Measurements from ENCODE around the gene CMTM5. TPM values are rescaled to one million over a fixed set of nuclear protein-coding genes. Genes with fewer than 3 reads are reported as not detected.

Gene CMTM5
- total RNA-seq, 1 experiment from 2014 or later: not detected

DNA sequence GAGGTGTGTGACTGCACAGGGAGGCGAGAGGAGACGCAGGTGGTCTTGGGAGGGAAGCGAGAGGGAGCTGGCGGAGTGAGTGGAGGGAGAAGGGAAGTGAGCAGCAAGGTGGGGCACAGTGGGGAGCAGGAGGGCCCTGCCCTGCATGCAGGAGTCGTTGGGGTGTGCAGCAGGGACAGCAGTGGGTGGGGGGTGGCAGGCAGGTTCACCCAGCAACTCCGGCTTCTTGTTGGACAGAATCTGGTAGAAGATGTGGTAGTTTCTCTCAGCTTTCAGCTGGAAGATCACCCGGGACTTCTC is 26.2 kb downstream of the CMTM5 start:
- H3K4me1 ChIP-seq (replicated peaks): no peaks in the 10 kb centered on the region
- DNase-seq (ENCODE audit: low read depth in 1 of 2, low spot score in 2 of 2): no peak
- peaks cover 21% of the 10 kb centered on the region for H3K27me3 ChIP-seq (replicated peaks)
- no peak overlapping the region for H3K27ac ChIP-seq
- H3K9me3 ChIP-seq (replicated peaks): no peaks in the 10 kb centered on the region
- no peak overlapping the region for H3K4me3 ChIP-seq
- H3K36me3 ChIP-seq: no peaks in the 10 kb centered on the region

DNA sequence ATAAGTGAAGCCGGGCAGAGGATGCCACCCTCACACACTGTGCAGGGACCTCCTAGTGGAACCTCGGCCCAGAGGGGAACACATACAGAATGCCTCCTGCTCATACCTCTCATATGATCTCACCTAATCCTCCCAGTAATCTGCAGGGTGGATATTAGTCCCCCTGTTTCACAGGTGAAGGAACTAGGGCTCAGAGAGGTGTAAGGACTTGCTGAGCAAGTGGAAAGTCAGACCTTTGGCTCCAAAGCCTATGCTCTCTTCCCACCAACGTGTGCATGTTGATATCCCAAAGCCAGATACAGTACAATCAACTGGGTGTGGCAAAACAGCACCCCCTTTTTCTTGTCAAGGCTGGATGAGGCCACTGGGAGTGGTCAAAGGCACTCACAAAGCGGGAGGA is 27.1 kb downstream of the CMTM5 start:
- Histone ChIP-seq H3K4me1 (replicated peaks) (no peaks in the 10 kb centered on the region), H3K9me3 (replicated peaks) (no peaks in the 10 kb centered on the region), H3K4me3 (no peak overlapping the region), H3K27me3 (replicated peaks) (peaks cover 21% of the 10 kb centered on the region), H3K27ac (no peak overlapping the region), H3K36me3 (no peaks in the 10 kb centered on the region)
- no peak for DNase-seq (ENCODE audit: low read depth in 1 of 2, low spot score in 2 of 2)

- Histone ChIP-seq H3K27me3 (replicated peaks) (peaks cover 21% of the 10 kb centered on the region), H3K4me3 (no peak overlapping the region), H3K4me1 (replicated peaks) (no peaks in the 10 kb centered on the region), H3K36me3 (no peaks in the 10 kb centered on the region), H3K27ac (no peak overlapping the region), H3K9me3 (replicated peaks) (no peaks in the 10 kb centered on the region)
- DNase-seq (ENCODE audit: low read depth in 1 of 2, low spot score in 2 of 2): no peak
Measured at GRCh38 chr14:23404331-23404900, 27.6 kb downstream of the CMTM5 start.

GRCh38 chr14:23405096-23405495 is 28.2 kb downstream of the CMTM5 start:
- no peaks in the 10 kb centered on the region for H3K4me1 ChIP-seq (replicated peaks)
- no peak for DNase-seq (ENCODE audit: low read depth in 1 of 2, low spot score in 2 of 2)
- no peak overlapping the region for H3K27ac ChIP-seq
- H3K9me3 ChIP-seq (replicated peaks): no peaks in the 10 kb centered on the region
- peaks cover 24% of the 10 kb centered on the region for H3K27me3 ChIP-seq (replicated peaks)
- H3K4me3 ChIP-seq: no peak overlapping the region
- H3K36me3 ChIP-seq: no peaks in the 10 kb centered on the region

DNA sequence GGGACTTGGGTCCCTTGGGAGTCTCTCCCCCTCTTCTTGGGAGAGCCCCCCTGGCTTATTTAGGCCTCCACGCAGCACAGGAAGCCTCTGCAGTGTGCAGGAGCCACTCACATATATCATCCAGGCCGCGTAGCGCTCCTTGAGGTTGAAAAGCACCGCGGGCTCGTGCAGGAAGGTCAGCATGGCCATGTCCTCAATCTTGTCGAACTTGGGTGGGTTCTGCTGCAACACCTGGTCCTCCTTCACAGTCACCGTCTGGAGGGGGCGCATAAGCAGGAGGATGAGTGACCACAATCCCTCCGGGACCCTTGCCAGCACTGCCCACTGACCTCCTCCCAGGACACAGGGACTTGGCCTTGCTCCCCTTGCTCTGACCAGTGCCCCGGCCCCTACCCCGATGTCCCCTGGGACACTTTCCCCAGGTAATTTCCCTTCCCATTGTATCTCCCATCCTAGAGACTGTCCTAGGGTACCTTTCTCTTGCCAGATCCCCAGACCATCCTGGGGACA is 28.7 kb downstream of the CMTM5 start:
- no peak overlapping the region for H3K4me3 ChIP-seq
- H3K27ac ChIP-seq: no peak overlapping the region
- peaks cover 25% of the 10 kb centered on the region for H3K27me3 ChIP-seq (replicated peaks)
- H3K36me3 ChIP-seq: no peaks in the 10 kb centered on the region
- H3K4me1 ChIP-seq (replicated peaks): no peaks in the 10 kb centered on the region
- no peak for DNase-seq (ENCODE audit: low read depth in 1 of 2, low spot score in 2 of 2)
- no peaks in the 10 kb centered on the region for H3K9me3 ChIP-seq (replicated peaks)

DNA sequence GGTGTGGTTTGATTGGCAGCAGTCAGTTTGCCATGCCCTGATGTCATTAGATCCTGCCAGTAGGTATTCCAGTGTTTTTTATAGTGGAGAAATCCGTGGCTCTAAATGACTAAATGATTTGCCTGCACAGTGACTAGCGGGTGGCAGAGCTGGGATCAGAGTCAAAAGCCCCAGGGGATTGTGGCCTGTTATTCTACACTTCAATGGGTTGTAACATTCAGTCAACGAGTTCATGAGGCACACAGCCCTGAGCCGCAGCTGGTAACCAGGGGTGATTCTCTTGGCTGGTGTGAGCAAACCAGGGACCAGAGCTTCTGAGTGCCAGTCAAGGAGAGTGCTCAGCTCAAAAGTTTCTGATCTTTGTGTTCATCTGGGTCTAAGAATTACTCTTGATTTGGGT is 29.4 kb downstream of the CMTM5 start:
- H3K27me3 ChIP-seq (replicated peaks): peaks cover 25% of the 10 kb centered on the region
- no peak for DNase-seq (ENCODE audit: low read depth in 1 of 2, low spot score in 2 of 2)

DNA sequence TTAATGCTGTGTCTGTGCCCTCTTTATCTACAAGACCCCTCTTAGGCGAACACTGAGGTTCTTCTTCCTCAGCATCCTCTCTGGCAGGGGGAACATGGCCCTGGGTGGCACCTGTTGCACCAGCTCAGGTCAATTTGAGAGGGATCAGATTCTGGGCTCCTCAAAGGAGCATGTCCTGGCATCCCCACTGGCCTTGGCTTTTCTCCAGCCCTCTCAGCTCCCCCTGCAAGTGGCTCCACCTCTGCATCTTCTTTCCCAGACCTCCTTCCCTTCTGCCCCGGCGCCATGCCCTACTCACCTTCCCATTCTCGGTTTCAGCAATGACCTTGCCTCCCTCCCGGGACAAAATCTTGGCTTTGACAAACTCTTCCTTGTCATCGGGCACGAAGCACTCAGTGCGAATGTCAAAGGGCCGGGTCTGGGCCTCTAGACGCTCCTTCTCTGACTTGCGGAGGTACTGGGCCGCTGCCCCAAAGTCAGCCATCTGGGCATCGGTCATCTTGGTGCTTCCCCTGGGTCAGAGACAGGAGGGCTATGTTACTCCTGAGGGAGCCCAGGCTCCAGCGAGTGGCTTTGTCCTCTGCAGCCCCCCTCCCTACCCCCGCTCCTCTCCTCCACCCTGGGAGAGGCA is 30.0 kb downstream of the CMTM5 start:
- Histone ChIP-seq H3K9me3 (replicated peaks) (no peaks in the 10 kb centered on the region), H3K27me3 (replicated peaks) (peaks cover 25% of the 10 kb centered on the region), H3K36me3 (no peaks in the 10 kb centered on the region), H3K4me3 (no peak overlapping the region), H3K27ac (no peak overlapping the region), H3K4me1 (replicated peaks) (no peaks in the 10 kb centered on the region)
- no peak for DNase-seq (ENCODE audit: low read depth in 1 of 2, low spot score in 2 of 2)

More for the DNA sequence above, 29.4 kb downstream of the CMTM5 start:
- Histone ChIP-seq H3K27ac (no peak overlapping the region), H3K4me1 (replicated peaks) (no peaks in the 10 kb centered on the region), H3K9me3 (replicated peaks) (no peaks in the 10 kb centered on the region), H3K4me3 (no peak overlapping the region), H3K36me3 (no peaks in the 10 kb centered on the region)

GRCh38 chr14:23407516-23408306 is 30.9 kb downstream of the CMTM5 start, which contains the start of gene MYH6:
MYH6 (minus strand) TSS chr14:23408273; CDS start chr14:23407223, 1,050 bp downstream.
- Histone ChIP-seq H3K36me3 (no peaks in the 10 kb centered on the region), H3K4me3 (no peak within 1 kb of the TSS), H3K4me1 (replicated peaks) (no peaks in the 10 kb centered on the region), H3K27me3 (replicated peaks) (peaks cover 25% of the 10 kb centered on the region), H3K9me3 (replicated peaks) (no peaks in the 10 kb centered on the region), H3K27ac (no peak within 1 kb of the TSS)
- DNase-seq (ENCODE audit: low read depth in 1 of 2, low spot score in 2 of 2): no peak

DNA sequence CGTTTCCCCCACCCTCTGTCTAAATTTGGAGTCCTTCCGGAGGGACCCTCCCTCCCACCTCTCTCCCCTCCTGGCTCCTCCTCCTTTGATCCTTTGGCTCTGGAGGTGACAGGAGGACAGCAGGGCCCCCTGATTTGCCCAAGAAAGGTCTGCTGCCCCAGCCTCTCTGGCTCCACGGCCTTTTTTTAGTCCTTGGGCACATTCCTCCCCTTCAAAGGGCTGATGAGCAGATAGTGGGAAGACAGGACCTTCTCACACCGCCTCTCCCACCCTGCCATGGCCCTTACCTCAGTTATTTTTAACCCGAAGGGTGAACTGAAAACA is 31.4 kb downstream of the CMTM5 start:
- no peak overlapping the region for H3K27ac ChIP-seq
- no peaks in the 10 kb centered on the region for H3K9me3 ChIP-seq (replicated peaks)
- peaks cover 25% of the 10 kb centered on the region for H3K27me3 ChIP-seq (replicated peaks)
- no peaks in the 10 kb centered on the region for H3K36me3 ChIP-seq
- H3K4me1 ChIP-seq (replicated peaks): no peaks in the 10 kb centered on the region
- H3K4me3 ChIP-seq: no peak overlapping the region
- DNase-seq (ENCODE audit: low read depth in 1 of 2, low spot score in 2 of 2): no peak

DNA sequence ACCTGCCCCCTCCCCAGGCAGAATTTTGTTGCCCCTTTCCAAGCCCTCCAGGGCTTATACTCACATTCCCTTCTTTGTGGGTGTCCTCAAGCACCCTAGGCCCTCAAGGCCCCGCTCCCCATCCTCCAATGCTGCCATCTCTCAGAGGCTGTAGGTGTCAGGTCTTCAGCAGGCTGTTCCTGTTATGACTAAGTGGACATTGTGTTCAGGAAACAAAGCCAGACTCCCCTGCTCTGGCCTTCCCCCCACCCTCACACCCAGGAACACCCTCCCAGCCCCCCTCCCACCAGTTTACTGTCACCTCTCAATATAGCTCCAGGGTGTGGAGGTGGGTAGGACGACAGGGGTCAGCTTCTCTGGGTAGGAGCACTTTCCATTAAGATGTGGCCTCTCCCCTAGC is 32.6 kb downstream of the CMTM5 start:
- Histone ChIP-seq H3K36me3 (no peaks in the 10 kb centered on the region), H3K4me1 (replicated peaks) (no peaks in the 10 kb centered on the region), H3K4me3 (no peak overlapping the region), H3K9me3 (replicated peaks) (no peaks in the 10 kb centered on the region), H3K27ac (no peak overlapping the region), H3K27me3 (replicated peaks) (peaks cover 16% of the 10 kb centered on the region)
- no peak for DNase-seq (ENCODE audit: low read depth in 1 of 2, low spot score in 2 of 2)

DNA sequence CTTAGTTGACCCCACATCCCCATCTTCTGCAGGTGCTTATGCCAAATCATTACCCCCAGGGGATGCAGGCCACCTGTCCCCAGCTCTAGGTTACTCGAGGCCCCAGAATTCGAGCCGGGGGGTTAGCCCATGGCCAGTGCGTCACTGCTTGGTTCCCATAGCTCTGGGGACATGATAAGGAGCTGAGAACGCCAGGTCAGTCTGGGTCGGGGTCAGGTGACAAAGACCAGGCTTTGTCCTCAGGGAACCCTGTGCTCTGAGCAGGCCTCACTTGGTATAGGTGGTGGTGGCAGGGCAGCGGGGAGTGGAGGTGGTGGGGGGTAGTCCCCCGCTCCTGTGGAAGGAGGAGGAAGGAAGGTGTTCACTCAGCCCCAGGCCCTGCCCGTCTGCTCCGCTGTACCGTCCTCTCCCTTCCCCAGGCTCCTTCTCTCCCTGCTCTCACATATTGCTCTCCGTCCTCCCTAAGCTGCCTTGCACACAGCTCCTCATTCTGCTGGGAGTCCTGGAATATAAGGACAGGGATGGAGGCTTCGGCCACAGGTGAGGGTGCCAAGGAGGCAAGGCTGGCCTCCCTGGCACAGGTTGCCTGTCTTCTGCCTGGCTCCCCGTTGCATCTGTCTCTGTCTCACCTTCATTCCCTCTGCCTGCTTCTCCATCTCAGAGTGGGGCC is 33.3 kb downstream of the CMTM5 start:
- DNase-seq (ENCODE audit: low read depth in 1 of 2, low spot score in 2 of 2): no peak
- H3K4me1 ChIP-seq (replicated peaks): no peaks in the 10 kb centered on the region

DNA sequence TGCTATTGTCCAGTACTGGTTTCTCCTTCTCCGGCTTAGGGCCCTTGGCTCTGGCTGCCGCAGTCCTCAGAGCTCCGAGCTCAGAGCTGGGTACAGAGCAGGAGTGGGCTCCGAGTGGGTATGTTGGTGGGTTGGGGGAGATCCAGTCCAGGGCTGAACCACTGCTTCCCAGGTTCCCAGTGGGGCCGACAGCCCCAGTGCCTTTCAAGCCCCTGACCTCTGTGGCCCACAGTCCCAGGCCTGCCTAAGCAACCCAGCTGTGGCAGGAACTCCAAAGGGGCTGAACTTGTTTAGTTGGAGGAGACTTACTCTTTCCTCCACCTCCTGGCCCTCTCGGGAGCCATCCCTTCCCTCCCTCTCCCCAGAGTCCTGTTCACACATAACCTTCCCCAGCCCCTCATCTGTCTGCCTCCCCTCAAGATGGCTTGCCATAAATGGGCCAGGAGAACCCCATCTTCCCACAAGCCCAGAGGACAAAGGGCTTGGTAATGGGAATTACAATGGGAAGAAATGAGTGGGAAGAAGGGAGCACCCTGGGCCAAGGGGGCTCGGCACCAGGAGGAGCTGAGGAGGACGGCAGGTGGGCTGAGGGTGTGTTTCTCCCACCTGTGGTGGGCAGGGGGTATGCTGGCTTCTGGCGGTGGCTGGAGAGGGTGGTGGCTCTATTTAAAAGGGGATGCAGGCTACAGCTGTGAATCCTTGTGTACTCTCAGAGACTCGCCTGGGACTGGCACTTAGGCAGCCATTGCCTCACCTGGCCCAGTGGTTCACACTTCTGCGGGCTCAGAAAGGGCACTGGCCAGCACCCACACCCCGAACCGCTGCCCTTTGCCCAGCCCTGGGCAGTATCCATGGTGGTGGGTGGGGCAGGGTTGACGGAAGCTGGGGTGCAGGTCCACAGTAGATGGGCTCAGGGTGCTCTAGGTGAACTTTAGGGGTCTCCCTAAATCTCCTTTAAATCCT is 35.0 kb downstream of the CMTM5 start:
- Histone ChIP-seq H3K9me3 (replicated peaks) (no peaks in the 10 kb centered on the region), H3K4me1 (replicated peaks) (no peaks in the 10 kb centered on the region), H3K36me3 (no peaks in the 10 kb centered on the region), H3K4me3 (no peak overlapping the region), H3K27ac (no peak overlapping the region), H3K27me3 (replicated peaks) (peaks cover 9% of the 10 kb centered on the region)
- no peak for DNase-seq (ENCODE audit: low read depth in 1 of 2, low spot score in 2 of 2)

More for the DNA sequence above, 33.3 kb downstream of the CMTM5 start:
- Histone ChIP-seq H3K4me3 (no peak overlapping the region), H3K27ac (no peak overlapping the region), H3K9me3 (replicated peaks) (no peaks in the 10 kb centered on the region), H3K36me3 (no peaks in the 10 kb centered on the region), H3K27me3 (replicated peaks) (peaks cover 9% of the 10 kb centered on the region)

DNA sequence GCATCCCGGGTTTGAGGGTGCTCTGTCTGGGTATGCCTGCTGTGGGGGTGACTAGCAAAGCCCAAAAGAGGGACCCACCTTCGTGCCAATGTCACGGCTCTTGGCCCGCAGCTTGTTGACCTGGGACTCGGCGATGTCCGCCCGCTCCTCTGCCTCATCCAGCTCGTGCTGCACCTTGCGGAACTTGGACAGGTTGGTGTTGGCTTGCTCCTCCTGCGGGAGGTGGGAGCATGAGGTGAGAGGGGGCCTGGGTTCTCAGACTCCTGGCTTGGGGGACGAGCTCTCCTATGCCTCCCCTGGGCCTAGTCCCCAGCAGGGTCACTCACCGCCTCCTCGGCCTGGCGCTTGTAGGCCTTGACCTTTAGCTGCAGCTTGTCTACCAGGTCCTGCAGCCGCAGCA is 36.8 kb downstream of the CMTM5 start:
- Histone ChIP-seq H3K4me1 (replicated peaks) (no peaks in the 10 kb centered on the region), H3K27ac (no peak overlapping the region), H3K9me3 (replicated peaks) (no peaks in the 10 kb centered on the region), H3K36me3 (no peaks in the 10 kb centered on the region), H3K4me3 (no peak overlapping the region), H3K27me3 (replicated peaks) (peaks cover 7% of the 10 kb centered on the region)
- DNase-seq (ENCODE audit: low read depth in 1 of 2, low spot score in 2 of 2): no peak

All from SJSA1 (cell line).